ENCODE measurements around the gene ATP5MK.
"Not testable (repeated sequence)": the region's sequence is repeated elsewhere in the genome, so short reads cannot be mapped to it uniquely, and the experiment has no call there.

ATP5MK gene

DNA sequence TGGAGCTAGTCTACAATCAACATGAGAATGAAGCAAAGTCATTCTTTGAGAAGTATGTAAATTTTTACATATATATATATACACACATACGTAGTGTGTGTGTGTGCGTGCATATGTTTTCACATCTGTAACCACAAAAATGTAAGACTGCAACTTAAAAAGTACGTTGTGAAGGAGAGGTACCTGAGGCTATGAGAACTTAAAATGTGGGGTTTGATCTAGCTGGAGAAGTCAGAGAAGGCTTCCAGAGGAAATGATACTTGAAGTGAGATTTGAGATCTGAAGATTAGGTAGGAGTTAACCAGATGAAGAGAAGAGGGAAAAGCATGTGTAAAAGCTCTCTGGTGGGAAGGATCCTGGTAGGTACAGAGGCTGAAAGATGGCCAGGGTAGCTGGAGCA, 22.7 kb downstream of the ATP5MK start:
- H3K4me1 Mint-ChIP-seq: peaks cover 38% of the 10 kb centered on the region
- DNase-seq: no peak
- H3K9me3 Mint-ChIP-seq: no peaks in the 10 kb centered on the region
- peaks cover 31% of the 10 kb centered on the region for H3K36me3 Mint-ChIP-seq
- H3K27ac Mint-ChIP-seq: peak overlapping the region; percentile 61
- no peak overlapping the region for H3K4me3 Mint-ChIP-seq
- CTCF ChIA-PET: interaction anchor here (0.6 kb wide), 1 partner anchor 543 kb away, joined by 3 read pairs; no protein-coding TSS in a partner anchor
- H3K27me3 Mint-ChIP-seq: no peaks in the 10 kb centered on the region

DNA sequence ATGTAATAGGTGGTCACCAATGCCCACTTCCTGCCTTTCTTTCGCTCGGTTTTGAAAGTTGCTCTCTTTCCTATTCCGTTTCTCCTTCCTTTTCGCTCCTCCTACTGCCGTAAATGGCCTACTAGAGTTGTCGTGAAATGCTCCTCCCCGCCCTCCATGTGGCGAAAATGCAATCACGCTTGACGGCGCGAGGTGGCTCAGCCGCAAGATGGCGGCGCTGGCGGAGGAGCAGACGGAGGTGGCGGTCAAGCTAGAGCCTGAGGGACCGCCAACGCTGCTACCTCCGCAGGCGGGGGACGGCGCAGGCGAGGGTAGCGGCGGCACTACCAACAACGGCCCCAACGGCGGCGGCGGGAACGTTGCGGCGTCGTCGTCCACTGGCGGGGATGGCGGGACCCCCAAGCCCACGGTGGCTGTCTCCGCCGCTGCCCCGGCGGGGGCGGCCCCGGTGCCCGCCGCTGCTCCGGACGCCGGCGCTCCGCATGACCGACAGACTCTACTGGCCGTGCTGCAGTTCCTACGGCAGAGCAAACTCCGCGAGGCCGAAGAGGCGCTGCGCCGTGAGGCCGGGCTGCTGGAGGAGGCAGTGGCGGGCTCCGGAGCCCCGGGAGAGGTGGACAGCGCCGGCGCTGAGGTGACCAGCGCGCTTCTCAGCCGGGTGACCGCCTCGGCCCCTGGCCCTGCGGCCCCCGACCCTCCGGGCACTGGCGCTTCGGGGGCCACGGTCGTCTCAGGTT, 28.3 kb downstream of the ATP5MK start, which contains the start of gene TAF5:
TAF5 (plus strand) TSS at position 195 of the 737 bp plus-strand sequence; CDS start at position 209, 14 bp downstream.
- CTCF ChIA-PET: interaction anchor here (0.6 to 1.6 kb wide), 5 partner anchors 11 to 450 kb away, joined by 3 to 5 read pairs (median 4); partner anchors contain the start of genes ATP5MK, CNNM2 and PCGF6
- Mint-ChIP-seq H3K27me3 (no peaks in the 10 kb centered on the region), H3K27ac (peak within 1 kb of the TSS; percentile 94)

DNA sequence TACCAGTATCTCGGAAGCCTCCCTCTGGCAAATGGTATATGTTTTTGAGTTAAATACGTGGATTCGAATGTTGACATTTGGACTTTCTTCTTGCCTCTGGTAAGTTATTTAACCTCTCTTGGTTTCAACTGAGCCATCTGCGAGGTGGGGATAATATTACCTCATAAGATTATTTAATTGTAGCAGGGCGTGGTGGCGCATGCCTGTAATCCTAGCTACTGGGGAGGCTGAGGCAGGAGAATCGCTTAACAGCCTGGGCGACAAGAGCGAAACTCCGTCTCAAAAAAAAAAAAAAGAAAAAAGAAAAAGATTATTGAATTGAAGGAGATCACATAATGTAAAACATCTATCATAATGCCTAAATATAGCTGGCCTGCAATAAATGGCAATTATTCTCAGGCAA, 28.9 kb downstream of the ATP5MK start:
- Mint-ChIP-seq H3K27me3 (no peaks in the 10 kb centered on the region), H3K4me1 (peaks cover 27% of the 10 kb centered on the region), H3K9me3 (no peaks in the 10 kb centered on the region), H3K4me3 (peak overlapping the region; percentile 86), H3K27ac (peak overlapping the region; percentile 94), H3K36me3 (peaks cover 8% of the 10 kb centered on the region)
- DNase-seq: no peak
- CTCF ChIA-PET: interaction anchor here (1.2 to 1.6 kb wide), 2 partner anchors 11 to 449 kb away, joined by 3 to 5 read pairs; partner anchors contain the start of gene CNNM2

More for the DNA sequence above, 28.3 kb downstream of the ATP5MK start, which contains the start of gene TAF5:
- H3K4me1 Mint-ChIP-seq: peaks cover 28% of the 10 kb centered on the region
- peak; percentile 94 for DNase-seq
- H3K4me3 Mint-ChIP-seq: peak within 1 kb of the TSS; percentile 86
- peaks cover 8% of the 10 kb centered on the region for H3K36me3 Mint-ChIP-seq
- no peaks in the 10 kb centered on the region for H3K9me3 Mint-ChIP-seq

DNA sequence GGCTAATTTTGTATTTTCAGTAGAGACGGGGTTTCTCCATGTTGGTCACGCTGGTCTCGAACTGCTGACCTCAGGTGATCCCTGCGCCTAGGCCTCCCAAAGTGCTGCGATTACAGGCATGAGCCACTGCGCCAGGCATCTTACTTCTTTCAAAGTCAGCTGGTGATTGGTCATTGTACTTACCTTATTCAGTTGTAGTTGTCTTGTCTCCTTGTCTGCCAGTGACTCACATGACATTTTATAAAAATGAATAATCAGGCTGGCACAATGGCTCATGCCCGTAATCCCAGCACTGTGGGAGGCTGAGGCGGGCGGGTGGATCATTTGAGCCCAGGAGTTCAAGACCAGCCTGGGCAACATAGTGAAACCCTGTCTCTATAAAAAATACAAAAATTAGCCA, 35.5 kb downstream of the ATP5MK start:
- H3K4me3 Mint-ChIP-seq, H3K36me3 Mint-ChIP-seq, H3K4me1 Mint-ChIP-seq, H3K27ac Mint-ChIP-seq, CTCF ChIA-PET, H3K9me3 Mint-ChIP-seq, DNase-seq, H3K27me3 Mint-ChIP-seq: not testable (repeated sequence)

DNA sequence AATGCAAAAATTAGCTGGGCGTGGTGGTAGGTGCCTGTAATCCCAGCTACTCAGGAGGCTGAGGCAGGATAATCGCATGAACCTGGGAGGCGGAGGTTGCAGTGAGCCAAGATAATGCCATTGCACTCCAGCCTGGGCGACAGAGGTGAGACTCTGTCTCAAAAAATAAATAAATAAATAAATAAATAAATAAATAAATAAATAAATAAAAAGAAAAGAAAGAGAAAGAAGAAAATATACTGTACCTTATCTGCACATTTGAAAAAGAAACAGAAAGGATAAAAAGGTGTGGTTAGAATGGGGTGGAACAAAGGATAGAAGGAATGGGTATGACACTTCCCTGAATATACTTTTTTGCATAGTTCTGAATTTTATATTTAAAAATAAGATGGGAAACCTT, 36.8 kb downstream of the ATP5MK start:
- H3K4me3 Mint-ChIP-seq, H3K27ac Mint-ChIP-seq, DNase-seq, CTCF ChIA-PET, H3K36me3 Mint-ChIP-seq, H3K27me3 Mint-ChIP-seq, H3K4me1 Mint-ChIP-seq, H3K9me3 Mint-ChIP-seq: not testable (repeated sequence)

DNA sequence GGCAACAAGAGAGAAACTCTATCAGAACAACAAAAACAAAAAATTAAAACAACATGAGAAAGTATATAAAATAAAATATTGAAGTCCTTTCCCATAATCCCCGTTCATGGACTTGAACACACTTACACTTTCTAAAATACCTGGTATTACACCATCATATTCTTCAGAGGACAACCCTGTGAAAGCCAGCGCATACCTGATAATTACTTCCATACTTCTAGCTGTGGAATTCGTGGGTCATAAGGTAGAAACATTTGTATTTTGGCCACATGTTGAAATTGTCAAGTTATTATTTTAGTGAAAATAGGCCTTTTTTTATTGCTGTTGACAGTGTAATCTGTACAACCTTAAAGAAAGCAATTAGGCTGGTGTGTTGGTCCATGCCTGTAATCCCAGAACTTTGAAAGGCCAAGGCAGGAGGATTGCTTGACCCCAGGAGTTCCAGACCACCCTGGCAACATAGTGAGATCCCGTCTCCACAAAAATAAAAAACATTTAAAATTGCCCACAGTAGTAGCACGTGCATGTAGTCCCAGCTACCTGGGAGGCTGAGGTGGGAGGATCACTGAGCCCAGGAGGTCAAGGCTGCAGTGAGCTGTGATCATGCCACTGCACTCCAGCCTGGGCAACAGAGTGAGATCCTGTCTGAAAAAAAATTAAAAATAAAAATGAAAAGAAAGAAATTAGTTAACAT, 40.2 kb downstream of the ATP5MK start:
- CTCF ChIA-PET: interaction anchor here (1.3 kb wide), 1 partner anchor 11 kb away, joined by 5 read pairs; the partner anchor contains the start of gene TAF5
- no peaks in the 10 kb centered on the region for H3K36me3 Mint-ChIP-seq
- no peak for DNase-seq
- H3K27ac Mint-ChIP-seq: no peak overlapping the region
- peaks cover 4% of the 10 kb centered on the region for H3K27me3 Mint-ChIP-seq
- H3K9me3 Mint-ChIP-seq: no peaks in the 10 kb centered on the region
- no peak overlapping the region for H3K4me3 Mint-ChIP-seq
- H3K4me1 Mint-ChIP-seq: peaks cover 5% of the 10 kb centered on the region

DNA sequence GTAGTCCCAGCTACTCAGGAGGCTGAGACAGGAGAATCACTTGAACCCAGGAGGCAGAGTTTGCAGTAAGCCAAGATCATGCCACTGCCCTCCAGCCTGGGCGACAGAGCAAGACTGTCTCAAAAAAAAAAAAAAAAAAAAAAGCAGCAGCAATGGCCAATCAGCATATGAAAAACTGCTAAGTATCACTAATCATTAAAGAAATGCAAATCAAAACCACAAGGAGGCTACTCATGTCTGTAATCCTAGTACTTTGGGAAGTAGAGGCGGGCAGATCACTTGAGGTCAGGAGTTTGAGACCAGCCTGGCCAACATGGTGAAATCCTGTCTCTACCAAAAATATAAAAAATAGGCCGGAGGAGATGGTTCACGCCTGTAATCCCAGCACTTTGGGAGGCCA, 41.7 kb downstream of the ATP5MK start:
- DNase-seq, H3K4me3 Mint-ChIP-seq, H3K27me3 Mint-ChIP-seq, H3K27ac Mint-ChIP-seq, H3K9me3 Mint-ChIP-seq, CTCF ChIA-PET, H3K36me3 Mint-ChIP-seq: not testable (repeated sequence)
- H3K4me1 Mint-ChIP-seq: peaks cover 11% of the 10 kb centered on the region

DNA sequence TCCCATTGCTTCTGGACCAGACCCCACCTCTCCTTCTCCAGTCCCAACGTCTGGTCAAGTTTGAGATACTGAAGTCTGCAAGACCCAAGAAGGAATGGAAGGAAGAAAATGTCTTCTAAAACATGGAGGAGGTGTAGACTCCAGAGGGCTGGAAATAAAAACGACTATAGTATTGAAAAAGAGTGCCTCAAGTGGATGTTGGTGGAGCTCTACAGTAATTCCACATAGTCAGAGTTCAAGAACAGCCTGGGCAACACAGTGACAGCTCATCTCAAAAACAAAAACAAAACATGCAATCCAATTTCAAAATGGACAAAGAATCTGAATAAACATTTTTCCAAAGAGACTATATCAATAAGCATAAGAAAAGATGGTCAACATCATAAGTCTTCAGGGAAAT, 43.0 kb downstream of the ATP5MK start:
- Mint-ChIP-seq H3K4me1 (peaks cover 17% of the 10 kb centered on the region), H3K27me3 (no peaks in the 10 kb centered on the region), H3K36me3 (peaks cover 6% of the 10 kb centered on the region), H3K4me3 (no peak overlapping the region), H3K9me3 (no peaks in the 10 kb centered on the region), H3K27ac (no peak overlapping the region)
- CTCF ChIA-PET: interaction anchor here (0.7 kb wide), 2 partner anchors 21 to 26 kb away, joined by 3 read pairs; no protein-coding TSS in a partner anchor
- DNase-seq: no peak

DNA sequence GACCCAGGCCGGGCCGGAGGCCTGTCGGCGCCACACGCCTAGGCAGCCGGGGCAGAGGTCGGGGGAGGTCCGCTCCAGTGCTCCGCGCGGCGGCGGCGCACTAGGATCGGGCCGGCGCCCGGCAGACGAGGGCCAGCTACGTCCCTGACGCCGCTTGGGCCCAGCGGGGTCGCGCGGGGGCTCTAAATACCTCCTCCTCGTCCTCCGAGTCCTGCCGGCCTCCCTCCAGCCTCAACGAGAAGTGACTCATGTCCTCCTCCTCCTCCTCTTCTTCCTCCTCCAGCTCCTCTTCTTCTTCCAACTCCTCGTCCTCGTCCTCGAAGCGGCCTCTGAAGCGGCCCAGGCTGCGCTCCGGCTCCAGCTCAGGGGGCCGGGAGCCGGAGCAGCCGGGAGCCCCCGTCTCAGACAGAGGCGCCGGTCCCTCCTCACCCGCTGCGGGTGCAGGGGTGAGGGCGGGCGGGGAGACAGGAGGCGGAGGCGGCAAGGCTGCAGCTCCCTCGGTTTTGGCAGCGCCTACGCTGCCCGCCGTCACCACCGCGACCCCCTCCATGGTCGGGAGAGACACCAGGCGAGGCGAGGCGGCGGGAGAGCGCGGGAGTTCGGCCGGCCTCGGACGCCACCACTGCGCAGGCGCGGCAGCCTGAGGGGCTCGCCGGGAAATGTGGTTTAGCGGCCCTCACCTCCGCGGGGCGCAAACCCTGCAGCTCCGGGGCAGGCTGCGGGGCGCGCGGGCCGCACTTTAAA, 45.6 kb downstream of the ATP5MK start, which contains the start of gene PCGF6:
PCGF6 (minus strand) TSS at position 624 of the 744 bp plus-strand sequence; CDS start at position 550, 74 bp downstream.
- DNase-seq: peak; percentile 77
- Mint-ChIP-seq H3K9me3 (no peaks in the 10 kb centered on the region), H3K27ac (peak within 1 kb of the TSS; percentile 83)

DNA sequence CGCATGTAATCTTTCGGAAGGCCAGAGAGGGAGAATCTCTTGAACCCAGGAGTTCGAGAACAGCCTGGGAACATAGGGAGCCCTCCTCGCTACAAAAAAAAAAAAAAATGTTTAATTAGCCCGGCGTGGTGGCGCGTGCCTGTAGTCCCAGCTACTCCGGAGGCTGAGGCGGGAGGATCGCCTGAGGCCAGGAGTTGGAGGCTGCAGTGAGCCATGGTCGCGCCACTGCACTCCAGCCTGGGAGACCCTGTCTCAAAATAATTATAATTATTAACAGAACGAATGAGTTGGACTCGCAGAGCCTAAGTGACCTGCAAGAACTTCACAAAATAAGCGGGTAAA, 46.1 kb downstream of the ATP5MK start:
- no peak for DNase-seq
- H3K27me3 Mint-ChIP-seq: no peaks in the 10 kb centered on the region
- H3K4me3 Mint-ChIP-seq: peak overlapping the region; percentile 89
- peaks cover 17% of the 10 kb centered on the region for H3K4me1 Mint-ChIP-seq
- H3K27ac Mint-ChIP-seq: peak overlapping the region; percentile 77
- H3K9me3 Mint-ChIP-seq: no peaks in the 10 kb centered on the region
- H3K36me3 Mint-ChIP-seq: peaks cover 12% of the 10 kb centered on the region
- CTCF ChIA-PET: interaction anchor here (1.2 kb wide), 2 partner anchors 133 to 136 kb away, joined by 3 to 4 read pairs; no protein-coding TSS in a partner anchor

More for the DNA sequence above, 45.6 kb downstream of the ATP5MK start, which contains the start of gene PCGF6:
- H3K4me1 Mint-ChIP-seq: peaks cover 17% of the 10 kb centered on the region
- peak within 1 kb of the TSS; percentile 89 for H3K4me3 Mint-ChIP-seq
- peaks cover 7% of the 10 kb centered on the region for H3K36me3 Mint-ChIP-seq
- CTCF ChIA-PET: interaction anchor here (0.6 to 1.2 kb wide), 3 partner anchors 18 to 136 kb away, joined by 3 to 4 read pairs (median 4); no protein-coding TSS in a partner anchor
- H3K27me3 Mint-ChIP-seq: no peaks in the 10 kb centered on the region

Data from activated naive CD4-positive, alpha-beta T cell treated with anti-CD3 and anti-CD28 coated beads, Interleukin-2, amount 10 ng/mL, durations not matched to agents 7 days and 5 days (primary cell).